Stimulated activated CD4-positive, alpha-beta T cell treated with anti-CD3 and anti-CD28 coated beads, Interleukin-12 subunit alpha, Interleukin-12 subunit beta, amount 100 ng/mL, for 4 hours (primary cell): ENCODE measurements around the gene TMEM167A.
"Not testable (repeated sequence)": the region's sequence is repeated elsewhere in the genome, so short reads cannot be mapped to it uniquely, and the experiment has no call there.

ENCODE experiments used
- DNase-seq: peaks from one replicate; pipeline ENCODE4 v3.0.0-alpha.2; 2020

The TMEM167A gene

DNA sequence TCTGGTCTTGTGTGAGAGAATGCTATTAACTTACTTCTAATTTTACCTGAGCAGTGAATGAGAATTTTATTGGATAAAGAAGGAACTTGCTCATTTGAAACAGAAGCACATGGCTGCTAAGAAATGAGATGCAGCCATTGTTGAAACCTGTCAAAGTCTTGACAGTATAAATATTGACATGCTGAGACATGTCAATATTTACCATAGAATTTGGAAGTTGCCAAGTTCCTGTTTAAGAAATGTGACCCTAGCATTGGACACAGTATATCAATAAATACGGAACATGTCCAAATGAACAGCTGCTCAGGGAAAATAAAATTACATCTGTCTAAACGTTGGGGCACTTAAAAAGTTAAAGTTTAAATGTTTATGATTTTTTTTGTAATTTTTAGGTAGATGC, 7.9 kb upstream of the TMEM167A start:
- DNase-seq, result no peak

DNA sequence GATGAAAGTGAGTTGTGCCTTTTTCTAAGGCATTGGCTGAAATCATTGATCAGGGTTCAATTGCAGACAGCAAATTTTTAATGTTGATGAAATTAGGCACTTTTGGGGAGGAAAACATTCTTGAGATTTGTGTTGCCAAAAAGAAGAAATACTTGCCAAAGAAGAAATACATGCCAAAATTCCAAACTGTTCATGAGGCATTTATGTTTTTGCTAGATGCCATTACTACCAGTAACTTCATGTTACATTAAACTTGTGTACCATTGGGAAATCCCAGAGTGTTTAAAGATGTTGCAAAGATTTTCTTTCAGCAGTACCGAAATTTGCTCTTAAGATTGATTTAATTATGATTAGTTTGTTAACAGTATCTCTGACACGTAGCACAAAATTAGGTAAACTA, 7.1 kb upstream of the TMEM167A start:
- no peak for DNase-seq

DNA sequence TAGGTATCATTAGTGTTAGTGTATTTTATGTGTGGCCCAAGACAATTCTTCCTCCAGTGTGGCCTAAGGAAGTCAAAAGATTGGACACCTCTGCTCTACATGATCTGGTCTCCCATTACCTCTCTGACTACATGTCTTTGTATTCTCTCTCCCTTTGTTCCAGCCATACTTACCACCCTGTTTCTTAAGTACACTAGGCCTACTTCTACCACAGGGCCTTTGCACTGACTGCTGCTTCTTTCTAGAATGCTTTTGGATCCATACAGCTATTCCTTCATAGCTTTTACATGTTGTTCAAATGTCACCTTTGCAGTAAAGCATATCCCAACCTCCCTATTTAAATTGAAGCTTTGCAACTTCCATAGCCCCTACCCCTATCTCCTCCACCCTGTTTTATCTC, 5.6 kb upstream of the TMEM167A start:
- no peak for DNase-seq

DNA sequence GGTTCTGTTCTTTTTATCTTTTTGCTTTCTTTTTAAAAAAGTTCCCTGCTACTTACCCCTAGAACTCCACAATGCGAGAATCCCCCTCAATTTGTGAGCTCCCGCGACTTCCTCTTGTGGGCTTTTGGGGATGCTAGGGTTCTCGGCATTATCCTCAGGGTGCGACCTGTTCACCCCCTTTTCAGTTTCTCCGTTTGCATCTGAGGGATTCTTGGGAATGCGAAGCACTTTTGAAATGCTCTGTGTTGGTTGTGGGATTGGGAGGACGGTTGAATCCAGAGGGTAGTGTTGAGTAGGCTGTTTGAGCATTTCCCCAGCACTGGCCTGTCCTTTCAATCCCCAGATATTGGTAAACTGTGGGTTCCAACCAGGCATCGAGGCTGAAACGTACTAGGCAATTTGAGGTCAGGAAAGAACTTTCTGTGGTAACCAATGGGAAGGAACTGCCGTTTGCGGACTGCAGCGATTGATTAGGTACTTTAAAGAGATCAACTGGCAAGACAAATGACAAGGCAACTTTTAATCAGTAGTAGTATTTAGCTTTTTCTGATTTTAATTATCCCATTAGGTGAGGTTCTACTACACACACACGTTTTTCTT, 568 bp upstream of the TMEM167A start:
- no peak for DNase-seq

DNA sequence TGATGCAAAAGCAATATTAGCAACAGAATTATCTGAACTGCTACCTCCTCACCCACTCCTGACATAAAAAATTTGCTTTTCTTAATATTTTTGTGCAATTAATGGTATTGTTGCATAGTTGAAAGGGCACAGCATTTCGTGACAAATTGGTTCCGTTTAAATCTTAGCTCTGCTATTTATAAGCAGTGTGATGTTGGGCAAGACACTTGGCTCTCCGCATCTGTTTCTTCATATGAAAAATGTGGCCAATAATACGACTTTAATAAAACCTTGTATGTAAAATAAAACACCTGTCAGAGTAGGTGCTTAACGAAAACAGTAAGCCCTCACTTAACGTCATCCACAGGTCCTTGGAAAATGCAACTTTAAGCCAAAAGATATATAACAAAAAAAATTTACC, 4.2 kb downstream of the TMEM167A start:
- no peak for DNase-seq

DNA sequence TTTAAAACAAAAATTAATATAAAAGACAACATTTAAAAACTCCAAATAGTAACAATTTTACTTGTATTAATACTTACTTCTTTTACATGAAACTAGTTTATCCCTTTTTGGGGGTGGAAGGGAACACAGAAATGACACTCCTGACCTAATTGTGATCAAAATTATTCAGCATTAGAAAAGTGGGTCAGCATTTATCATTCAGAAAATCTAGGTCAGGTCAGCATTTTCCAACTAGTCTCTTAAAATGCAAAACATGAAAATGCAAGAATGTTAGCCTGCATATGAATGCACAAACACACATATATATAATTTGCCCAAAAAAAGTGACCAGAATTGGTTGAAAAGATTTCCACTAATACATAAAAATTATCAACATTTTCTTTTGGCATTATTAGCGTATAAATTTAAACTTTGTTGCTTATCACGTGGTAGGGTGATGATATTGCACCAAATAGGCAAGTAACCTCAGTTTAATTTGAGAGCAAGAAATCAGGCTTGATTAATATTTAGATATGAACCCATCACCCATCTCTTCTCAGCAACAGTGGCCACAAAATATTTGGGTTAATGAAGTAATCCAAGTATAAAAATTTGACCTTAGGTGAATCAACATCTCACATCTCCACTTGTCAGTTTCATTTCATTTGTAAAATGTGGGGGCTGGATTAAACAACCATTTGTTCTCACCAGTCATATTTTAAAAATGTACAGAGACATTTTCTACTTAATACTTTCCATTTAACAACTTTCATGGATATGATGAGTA, 5.7 kb downstream of the TMEM167A start:
- DNase-seq, result no peak

DNA sequence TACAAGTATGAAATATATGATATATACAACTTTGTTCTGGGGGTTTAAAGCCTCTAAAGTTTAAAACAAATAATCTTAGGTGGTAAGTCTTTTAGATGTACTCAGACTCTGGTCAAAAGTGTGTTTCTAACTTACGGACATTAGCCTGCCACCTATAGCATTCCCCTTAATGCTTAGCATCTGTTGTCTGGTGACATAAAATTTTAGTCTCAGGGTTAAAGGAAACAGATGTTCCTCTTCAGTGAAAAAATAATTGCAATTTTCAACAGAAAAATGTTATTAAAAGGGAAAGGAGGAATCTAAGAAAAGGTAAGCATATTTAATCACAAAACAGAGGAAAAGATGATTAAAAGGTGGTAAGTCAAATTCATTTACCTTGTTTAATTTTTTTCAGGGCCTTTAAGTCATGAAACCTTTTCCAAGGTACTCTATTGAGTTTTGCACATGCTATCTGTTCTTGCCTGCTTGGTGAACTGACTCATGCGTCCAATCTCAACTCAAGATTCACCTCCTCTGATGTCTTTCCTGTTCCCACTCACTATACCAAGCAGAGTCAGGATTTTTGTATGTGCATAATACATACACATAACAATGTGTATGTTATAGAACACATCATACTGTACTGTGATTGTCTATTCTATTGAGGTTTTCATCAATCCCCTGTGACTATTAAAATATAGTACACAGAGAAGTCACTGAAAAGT, 7.9 kb downstream of the TMEM167A start:
- no peak for DNase-seq

DNA sequence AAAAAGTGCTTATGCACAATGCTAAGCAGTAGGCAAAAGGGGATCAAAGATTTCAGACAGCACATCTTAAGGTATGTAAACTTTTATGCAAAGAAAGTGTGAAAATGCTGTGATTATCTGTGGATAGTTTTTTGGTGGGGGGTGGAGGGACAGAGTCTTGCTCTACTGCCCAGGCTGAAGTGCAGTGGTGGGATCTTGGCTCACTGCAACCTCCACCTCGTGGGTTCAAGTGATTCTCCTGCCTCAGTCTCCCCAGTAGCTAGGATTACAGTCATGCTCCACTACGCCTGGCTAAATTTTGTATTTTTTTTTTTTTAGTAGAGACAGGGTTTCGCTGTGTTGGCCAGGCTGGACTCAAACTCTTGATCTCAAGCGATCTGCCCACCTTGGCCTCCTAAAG, 9.8 kb downstream of the TMEM167A start:
- DNase-seq, result not testable (repeated sequence)

DNA sequence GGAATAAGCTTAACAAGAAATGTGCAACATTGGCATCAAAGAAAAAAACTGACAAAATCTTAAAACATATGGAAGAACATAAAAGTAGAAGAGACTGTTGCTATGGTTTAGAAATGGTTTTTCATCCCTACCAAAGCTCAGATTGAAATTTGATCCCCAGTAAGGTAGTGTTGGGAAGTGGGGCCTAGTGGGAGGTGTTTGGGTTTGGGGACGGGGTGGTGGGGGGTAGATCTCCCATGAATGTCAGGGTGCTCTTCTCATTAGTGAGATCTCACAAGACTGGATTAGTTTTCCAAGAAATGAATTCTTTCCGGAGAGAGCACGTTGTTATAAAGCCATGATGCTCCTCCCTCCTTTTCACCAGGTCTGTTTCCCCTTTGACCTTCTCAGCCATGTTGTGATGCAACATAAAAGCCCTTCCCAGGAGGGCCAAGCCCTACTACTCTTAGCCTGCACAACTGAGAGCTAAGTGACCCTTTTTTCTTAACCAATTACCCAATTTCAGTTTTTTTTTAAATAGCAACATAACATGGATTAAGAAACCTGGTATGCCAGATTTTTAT, 10.6 kb downstream of the TMEM167A start:
- DNase-seq, result no peak

DNA sequence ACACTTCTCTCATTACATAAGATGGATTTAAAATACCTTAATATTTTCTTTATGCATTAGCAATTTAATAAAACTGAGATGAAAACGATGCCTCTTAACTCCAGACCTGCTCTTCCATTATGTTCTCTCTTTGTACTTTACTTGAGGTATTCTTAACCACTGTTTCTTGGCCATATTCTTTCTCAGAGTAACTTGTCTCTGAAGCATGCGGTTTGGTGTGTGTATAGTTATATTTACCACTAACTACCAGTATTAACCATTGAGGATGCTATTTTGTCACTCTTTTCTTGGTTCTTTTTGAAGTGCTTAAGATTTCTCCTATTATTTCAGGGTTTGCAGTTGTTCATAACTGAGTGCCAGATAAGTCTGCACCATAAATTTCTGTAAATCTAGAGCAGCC, 17.9 kb downstream of the TMEM167A start:
- DNase-seq, result no peak

DNA sequence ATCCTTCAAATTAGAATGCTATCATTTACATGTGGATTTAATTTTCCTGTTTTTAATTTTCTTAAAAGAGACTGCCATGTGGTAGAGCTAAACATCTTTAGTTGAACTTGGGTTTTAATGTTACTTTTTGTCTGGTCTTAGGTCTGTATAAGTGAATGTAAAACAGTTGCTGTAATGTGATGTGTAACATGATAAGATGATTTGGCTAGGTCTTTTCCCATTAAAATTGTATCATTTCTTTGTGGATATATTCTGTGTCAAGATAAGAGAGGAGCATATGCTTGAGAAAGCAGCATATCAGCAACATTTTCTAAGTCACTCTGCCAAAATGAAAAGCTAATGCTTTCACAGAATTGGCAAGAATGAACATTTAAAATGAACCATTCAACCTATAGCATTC, 18.5 kb downstream of the TMEM167A start:
- no peak for DNase-seq

DNA sequence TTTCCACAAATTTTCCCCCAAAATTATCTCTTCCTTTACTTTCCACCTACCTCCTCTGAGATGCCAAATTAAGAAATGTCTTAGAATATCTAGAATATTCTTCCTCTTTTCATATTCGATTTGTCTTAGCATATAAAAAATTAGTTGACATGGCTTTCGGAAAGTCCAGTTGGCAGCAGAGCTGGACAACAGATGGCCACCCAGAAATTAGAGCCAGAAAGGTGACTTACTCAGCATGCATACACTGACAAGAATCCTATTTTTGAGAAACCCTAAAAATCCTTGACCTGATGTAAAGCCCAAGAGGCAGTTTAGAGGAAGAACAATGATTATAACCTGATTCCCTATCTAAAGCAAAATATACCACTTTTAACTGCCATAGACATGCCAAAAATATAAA, 22.0 kb downstream of the TMEM167A start:
- no peak for DNase-seq

DNA sequence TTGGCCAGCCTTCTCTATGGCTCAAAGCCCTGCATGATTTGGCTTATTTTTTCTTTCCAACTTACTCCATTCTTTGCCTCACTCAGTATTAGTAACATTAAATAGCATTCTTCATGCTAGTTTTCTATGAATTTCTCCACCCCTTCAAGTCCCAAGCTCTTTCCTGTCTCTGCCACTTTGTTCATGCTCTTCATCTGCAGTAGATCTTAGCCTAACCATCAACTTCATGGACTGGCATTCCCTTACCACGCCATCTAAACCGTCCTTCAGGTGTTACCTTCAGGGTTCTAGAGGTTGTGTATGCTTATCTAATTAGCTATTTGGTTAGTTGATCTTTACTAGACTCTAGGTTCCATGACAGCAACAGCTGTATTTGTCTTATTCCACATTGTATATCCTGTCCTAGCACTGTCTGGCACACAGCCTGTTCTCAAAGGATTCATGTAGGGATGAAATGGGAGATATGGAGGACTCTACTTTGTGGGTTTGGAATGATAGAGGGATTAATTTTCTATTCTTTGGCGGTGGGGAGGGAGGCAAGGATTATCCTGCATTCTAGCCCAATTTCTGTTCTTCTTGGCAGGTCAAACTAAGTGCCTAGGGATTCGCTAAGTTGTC, 26.4 kb downstream of the TMEM167A start:
- no peak for DNase-seq

DNA sequence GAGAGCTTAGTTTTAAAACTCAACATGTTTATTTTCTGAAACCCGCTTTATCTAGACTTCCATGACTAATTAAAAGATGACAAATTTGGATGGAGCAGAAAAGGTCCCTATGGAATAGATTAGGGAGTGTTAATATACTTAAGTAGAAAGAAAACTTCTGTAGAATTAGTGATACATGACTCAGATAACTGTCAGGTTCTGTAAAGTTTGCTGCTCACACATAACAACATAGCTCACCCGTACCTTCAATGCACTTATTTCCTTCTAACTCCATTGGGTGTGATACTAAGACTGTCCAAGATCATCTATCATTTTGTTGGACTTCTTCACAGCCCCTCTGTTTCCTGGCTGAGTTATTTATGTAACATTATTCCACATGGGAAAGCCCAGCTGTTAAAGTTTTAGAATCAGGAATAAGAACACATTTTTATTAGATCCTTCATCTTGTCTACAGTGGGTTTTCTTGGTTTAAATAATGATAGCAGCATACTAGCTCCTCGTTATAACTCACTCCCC, 27.8 kb downstream of the TMEM167A start:
- no peak for DNase-seq

DNA sequence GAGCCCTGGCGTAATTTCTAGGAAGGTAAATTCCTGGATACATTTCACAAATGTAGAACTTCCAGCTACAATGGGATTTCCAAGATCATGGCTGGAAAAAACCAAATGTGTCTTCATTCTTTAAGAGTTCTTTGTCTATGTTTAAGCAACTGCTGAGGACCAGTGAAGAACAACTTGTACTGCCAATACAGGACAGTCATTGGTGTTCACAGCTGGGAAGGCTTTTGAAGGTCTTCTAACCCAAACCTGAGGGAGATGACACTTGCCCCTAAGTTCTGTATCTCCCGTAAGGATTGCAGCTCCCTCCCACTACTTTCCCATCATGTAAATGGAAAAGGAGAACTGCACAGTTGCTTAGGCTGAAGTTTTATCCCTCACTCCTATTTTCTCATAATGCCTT, 28.4 kb downstream of the TMEM167A start:
- DNase-seq, result no peak

DNA sequence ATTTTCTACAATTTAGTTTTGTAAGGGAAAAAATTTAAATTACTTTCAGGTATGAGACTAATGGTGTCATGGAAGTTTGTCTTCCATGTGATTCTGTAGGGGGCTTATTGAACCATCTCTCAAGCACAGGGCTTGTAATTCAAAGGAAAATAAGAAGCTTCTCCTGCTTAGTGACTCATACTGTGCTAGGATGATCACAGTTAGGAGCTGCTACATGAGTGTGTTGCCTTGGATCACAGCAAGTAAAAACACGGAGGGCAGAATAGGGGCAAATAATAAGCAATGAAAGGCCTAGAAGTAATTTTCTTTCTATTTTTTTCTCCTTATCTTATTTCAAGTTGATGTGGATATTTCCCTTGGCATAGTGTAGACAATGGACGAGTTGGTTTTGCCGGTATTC, 28.9 kb downstream of the TMEM167A start:
- DNase-seq, result no peak

DNA sequence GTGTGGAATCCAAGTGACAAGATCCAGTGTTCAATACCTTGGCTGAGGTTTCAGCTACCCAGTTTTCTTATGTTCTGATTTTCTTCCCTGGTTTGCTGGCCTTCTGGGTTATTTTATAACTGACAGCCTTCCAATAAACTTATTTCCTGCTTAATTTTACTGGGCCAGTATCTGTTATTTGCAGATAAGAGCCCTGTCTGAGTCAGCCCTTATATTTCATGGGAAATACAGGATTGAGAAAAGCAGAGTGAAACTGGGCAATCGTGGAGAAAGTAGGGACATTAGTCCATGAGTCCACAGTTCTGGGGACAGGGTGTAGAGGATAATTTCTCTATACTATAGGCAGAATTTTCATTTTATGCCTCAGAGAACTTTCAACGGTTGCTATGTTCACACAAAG, 32.3 kb downstream of the TMEM167A start:
- no peak for DNase-seq

DNA sequence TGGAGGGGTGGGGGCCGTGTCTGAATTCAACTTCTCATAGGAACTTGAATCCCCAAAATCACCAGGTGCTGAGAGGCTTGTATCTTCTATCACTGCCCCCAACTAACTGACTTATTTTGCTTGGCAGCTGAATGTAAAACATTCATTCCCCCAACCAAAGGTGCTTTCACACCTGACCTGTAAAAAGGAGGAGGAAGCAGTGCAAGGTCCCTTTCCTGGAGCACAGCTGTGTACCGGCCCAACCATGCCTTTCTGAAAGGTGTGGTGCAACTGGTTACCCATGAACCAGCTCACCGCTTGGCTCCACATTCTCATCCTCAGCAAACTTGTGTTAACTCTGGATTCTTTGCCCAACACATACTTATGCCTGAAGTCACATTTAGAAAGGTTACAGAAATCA, 34.7 kb downstream of the TMEM167A start:
- DNase-seq, result no peak

DNA sequence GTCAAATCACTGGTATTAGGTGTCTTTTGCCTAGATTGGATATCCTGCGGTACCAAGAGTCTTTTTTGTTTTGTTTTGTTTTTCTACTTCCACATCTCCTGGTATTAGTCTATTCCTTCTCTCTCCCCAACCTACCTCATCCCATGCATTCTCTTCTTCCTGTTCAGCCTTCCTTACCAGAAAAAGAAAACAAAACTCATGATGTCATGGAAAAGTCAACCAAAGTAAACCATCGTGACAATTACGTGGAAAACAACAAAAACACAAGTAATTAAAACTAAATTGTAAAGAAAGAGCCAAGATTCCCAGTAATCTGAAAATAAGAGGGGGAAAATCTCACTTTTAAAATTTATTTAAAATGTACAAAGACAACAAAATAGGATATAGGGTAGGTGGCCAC, 38.3 kb downstream of the TMEM167A start:
- no peak for DNase-seq

DNA sequence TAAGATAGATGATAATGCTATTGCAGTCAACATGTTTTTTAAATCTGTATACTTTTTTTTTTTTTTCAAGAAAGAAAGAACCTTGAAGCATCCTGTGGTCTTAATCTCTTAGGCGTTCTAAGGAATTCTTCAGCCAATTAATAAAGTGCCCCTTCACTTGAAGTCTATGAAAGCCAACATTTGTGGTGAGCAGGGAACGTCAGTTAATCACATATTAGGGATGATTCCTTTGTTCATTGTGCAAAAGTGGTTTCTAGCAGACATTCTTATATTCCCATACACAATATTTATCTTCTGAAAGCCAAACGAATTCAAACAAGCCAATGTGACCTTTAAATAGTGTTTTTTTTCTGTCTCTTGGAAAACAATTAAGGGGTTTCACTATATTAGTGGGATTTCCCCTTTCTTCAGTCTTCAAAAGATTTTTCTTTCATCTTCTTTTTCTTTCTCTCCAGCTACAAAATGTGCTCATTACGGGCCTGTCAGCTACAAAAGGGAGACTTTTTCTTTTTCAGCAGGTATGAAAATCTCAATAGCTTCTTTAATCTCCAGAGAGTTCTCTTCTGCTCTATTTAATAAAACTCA, 40.1 kb downstream of the TMEM167A start:
- DNase-seq, result no peak

DNA sequence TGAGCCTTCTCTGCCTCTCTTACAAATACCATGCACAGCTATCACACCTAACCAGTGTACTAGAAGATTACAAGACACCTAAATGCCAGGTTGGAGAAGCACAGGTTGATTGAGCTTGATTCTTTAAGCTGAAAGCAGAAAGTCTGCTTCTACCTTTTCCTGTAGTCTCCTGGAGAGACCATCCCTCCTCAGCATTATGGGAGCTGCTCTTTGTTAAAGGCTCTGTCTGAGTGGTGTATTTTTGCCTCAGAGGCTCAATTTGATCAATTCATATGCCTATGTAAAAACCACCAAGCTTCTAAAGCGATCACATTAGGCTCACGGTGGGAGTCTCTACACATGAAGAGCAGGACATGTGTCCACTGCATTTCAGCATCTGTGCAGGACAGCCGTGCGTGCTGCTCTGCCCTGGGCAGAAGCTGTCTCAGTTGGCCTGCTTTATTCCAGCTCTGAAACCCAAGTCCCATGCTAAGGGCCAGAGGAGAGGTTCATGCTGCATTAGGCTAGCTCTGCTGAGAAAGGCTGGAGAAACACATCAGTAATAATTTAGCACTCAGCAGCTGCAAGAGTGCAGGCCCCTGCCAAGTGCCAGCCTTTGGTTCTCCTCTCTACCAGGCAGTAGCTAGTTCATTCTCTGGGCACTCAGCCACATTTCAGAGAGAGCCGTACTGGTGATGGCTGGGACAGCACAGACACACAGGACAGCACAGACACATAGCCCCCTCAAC, 41.7 kb downstream of the TMEM167A start:
- no peak for DNase-seq

DNA sequence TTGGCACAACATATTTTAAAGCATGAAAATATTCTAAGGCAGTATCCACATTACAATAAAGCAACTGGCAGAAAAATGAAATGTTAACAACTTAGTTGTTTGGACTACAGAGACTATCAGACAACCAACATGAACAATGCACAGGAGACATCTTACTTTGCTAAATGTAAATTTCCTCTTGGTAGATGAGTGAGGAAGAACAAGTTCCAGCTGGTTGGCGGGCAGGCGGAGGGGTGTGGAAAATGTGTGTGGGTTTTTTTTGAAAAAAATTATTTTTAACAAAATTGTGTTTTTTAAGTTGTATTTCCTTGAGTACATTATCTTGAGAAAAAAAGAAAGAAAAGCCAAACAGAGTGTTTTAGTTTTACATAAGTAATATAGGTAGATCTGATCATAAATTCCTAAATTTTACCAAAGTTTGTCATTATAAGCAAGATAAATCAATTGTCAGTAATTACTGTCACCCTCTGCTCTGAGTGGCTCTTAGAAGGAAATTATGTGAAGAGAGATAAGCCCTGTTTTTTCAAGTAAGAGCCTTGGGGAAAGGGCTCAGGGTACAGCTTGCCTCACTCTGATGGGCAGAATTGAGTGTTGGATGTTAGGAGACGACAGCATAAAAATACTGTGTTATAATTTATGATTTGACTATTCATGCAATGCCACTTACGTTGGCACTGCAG, 42.5 kb downstream of the TMEM167A start:
- DNase-seq, result no peak
